ENCODE results near the gene NSF.
"Not testable (repeated sequence)": the region's sequence is repeated elsewhere in the genome, so short reads cannot be mapped to it uniquely, and the experiment has no call there.

- TF ChIP-seq CTCF, POLR2A (IDR thresholded peaks at IDR 0.05): not testable (repeated sequence)
These were observed 10.3 kb downstream of the NSF start for GRCh38 chr17:46600767-46601166.

Data from adrenal gland (tissue), 5 donors.